NCI-H2196 treated with DMSO at 0.1 percent for 48 hours (cell line): ENCODE measurements around the gene RBM25.
"Not testable (repeated sequence)": the region's sequence is repeated elsewhere in the genome, so short reads cannot be mapped to it uniquely, and the experiment has no call there.

Experiments
- DNase-seq: peaks from one replicate; lab custom pipeline; 2025; ENCODE audit not compliant: unreplicated experiment; lab: John Stamatoyannopoulos, UW

Gene RBM25

DNA sequence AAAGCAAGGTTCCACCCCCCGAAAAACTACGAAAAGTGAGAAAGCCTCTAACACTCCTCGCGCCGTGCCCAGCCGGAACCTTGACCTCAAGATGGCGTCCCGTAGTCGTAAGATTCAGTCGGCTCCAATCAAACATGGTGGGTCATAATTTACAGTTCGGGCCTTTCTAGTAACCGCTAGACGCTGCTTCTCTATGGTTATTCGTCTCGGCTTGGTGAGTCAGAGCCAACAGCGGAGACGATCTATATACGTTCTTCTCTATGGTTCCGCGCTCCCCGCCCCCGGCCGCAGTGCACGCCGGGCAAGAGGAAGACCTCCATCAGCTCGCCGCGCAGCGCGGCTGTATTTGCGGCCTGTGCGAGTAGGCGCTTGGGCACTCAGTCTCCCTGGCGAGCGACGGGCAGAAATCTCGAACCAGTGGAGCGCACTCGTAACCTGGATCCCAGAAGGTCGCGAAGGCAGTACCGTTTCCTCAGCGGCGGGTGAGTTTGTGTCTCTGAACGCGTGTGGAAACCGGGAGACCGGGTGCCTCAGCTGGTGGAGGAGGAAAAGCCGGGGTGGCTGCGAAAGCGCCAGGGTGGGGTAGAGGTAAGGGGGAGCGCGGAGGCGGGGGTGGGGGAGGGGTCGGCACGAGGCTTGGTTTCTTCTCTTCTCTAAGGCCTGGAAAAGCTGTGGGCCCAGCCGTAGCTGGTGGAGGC, at the start of gene RBM25:
TSS of gene RBM25 (plus strand) at position 311 of the 698 bp plus-strand sequence. CDS start 13,108 bp downstream, outside the sequence.
- DNase-seq = peak; percentile 98

DNA sequence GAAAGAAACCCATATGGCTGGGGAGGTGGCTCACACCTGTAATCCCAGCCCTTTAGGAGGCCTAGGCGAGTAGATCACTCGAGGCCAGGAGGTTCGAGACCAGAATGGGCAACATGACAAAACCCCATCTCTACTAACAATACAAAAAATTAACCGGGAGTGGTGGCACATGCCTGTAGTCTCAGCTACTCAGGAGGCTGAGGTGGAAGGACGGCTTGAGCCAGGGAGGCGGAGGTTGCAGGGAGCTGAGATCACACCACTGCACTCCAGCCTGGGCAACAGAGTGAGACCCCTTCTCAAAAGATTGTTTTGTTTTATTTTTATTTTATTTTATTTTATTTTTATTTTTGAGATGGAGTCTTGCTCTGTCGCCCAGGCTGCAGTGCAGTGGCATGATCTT, 47.1 kb upstream of the RBM25 start:
- not testable (repeated sequence) for DNase-seq

DNA sequence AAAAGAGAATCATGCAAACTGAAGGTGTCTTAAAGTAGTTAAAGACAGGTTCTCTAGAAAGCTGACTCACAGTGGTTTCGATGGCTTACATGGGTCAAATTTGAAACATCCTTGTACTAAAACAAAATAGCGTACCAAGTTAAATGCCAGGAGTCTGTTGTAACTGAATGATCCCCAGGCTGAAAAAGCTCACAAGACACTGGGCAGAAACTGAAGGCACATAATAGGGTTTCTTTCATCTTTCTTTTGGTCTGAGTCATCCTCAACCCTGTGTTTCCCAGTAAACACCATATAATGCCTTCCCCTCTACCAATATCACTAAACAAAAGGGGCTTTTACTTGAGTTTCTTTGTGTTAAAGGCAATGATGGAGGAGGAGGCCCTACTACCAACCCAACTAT, 44.2 kb upstream of the RBM25 start:
- no peak for DNase-seq

DNA sequence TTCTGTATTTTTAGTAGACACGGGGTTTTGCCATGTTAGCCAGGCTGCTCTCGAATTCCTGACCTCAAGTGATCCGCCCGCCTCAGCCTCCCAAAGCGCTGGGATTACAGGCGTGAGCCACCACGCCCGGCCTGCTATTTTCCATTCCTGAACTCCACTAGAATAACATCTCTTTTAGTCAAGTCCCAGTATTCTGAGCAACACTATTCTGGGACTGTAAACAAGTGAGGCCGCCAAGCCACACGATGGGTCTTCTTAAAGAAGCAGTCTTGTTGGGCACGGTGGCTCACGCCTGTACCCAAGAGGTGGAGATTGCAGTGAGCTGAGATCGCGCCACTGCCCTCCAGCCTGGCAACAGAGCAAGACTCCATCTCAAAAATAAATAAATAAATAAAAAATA, 42.8 kb upstream of the RBM25 start:
- DNase-seq = not testable (repeated sequence)

DNA sequence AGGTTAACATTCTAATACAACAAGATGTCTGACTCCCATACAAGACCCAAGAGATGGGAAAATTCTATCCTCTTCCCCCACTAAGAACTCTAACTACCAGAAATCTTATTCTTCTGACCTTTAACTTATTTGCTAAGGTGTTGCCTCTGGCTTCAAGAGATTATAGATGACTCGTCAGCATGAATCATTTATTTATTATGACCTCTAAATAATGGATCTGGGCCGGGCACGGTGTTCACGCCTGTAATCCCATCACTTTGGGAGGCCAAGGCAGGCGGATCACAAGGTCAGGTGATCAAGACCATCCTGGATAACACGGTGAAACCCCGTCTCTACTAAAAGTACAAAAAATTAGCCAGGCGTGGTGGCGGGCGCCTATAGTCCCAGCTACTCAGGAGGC, 42.3 kb upstream of the RBM25 start:
- DNase-seq = not testable (repeated sequence)

DNA sequence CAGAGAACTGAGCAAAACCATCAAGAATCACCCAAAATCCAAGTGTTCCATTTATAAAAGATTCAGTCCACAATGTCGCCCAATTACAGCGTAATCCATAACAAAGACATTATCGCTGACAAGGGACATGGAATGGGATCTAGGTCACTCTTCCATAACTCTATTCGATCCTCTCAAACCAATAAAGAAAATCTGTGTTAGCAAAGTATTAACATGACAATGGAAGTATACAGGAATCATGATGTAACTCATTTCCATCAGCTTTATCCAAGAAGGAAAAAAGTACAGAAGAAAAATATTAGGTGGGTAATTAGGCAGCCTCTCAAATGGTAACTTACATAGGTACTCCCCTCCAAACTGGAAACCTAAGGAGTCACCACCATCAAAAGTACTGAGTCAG, 36.3 kb upstream of the RBM25 start:
- no peak for DNase-seq

DNA sequence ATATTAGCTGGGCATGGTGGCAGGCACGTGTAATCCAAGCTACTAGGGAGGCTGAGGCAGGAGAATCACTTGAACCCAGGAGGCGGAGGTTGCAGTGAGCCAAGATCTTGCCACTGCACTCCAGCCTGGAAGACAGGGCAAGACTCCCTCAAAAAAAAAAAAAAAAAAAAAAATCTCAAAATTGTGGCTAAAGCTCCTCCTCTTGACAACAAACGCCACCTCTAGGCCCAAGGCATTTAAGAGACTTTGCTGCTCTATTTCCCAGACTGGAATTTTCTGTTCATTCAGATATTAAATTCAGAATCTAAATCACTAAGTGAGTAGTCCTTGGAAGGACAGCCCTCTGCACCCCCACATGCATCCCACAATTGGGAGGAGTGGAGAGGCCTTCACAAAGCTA, 32.8 kb upstream of the RBM25 start:
- DNase-seq = no peak

DNA sequence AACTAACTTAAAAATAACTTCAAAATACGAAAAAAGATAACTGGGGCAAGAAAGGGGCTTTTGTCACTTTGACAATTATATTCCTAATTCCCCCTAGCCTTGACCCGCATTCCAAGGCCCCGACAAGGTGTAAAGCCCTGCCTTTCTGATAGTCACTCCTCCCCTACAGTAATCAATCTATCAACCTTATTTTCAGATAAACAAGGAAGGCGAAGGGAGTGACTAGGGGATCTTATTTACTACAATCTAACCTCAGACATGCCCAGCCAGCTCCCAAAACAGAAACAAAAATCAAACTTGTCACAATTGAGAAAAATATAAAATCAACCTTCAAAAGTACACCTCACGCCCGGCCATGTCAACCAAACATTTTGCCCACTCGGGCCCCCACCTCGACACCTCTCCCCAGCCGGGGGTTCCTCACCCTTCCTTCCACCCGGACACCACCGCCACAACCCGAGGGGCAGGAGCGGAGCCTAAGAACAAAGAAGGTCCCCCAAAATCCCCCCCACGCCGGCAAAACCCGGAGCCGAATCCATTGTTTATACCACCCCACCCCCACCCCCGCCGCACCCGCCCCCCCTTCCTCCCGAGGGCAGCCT, 32.0 kb upstream of the RBM25 start:
- no peak for DNase-seq

DNA sequence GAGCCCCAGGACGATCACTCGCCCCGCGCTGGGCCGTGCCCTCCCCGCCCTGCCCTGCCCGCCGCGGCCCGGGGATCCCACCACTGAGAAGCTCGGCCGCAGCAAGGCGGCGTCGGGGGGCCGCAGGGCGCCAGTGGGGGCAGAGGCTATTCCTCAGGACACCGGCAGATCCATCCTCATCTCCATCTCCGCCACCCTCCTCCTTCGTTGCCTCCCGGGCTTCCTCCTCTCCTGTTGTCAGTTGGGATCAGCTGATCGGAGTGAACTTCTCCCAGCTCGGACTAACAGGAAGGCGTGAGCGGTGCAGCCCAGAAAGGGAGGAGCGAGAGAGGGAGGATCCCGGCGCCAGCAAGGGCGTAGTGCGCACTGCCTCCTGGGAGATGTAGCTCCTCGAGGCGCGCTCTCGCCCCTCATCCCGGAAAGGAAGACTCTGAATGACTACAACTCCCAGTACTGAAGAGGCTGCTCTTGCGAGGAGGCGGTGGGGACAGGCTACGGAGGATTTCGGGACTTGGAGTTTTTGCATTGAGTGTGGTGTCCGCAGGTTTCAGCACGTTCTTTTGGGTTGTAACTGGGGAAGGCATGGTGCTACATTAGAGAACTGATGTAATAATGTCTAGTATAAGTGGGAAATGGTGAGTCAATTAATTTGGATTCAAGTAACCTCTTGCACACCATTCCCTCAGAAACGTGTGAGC, 31.3 kb upstream of the RBM25 start, which contains the start of gene ZFYVE1:
TSS of gene ZFYVE1 (minus strand) at position 262 of the 698 bp plus-strand sequence. CDS start 2,598 bp downstream, outside the sequence.
- peak; percentile 99 for DNase-seq

DNA sequence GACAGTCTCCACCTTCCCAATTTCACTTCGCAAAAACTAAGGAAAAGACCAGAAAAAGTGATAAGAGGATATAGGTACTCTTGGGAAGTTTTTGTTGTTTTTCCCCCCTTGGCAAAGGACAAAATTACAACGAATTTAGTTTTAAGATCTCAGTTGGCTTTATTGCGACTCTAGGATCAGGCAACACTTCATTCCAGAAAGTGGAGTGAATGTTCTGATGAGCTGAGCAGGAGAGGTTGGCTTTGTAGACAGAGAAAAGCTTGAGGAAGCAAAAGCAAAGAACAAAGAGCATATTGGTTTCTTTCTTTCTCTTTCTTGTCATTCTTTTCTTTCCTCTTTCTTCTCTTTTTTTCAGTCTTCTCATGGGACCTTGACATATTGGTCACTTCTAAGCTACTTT, 30.8 kb upstream of the RBM25 start:
- DNase-seq = no peak

DNA sequence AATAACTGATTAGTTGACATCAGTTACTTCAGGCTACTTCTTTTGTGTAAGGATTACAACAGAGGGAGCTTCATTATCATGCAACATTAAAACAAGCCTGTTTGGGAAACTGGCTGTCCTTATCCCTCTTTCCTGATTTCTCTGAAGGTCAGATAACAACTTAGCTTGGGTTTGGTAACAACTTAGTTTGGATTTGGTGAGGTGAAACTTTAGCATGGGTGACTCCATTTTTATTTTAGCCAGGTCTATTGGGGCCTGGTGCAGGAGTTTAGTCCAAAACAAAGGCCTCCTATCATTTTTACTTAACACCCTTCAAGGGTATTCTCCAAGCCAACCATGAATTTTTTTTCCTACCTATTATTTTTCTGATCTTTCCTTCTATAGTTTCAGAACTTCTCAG, 30.4 kb upstream of the RBM25 start:
- DNase-seq = no peak

DNA sequence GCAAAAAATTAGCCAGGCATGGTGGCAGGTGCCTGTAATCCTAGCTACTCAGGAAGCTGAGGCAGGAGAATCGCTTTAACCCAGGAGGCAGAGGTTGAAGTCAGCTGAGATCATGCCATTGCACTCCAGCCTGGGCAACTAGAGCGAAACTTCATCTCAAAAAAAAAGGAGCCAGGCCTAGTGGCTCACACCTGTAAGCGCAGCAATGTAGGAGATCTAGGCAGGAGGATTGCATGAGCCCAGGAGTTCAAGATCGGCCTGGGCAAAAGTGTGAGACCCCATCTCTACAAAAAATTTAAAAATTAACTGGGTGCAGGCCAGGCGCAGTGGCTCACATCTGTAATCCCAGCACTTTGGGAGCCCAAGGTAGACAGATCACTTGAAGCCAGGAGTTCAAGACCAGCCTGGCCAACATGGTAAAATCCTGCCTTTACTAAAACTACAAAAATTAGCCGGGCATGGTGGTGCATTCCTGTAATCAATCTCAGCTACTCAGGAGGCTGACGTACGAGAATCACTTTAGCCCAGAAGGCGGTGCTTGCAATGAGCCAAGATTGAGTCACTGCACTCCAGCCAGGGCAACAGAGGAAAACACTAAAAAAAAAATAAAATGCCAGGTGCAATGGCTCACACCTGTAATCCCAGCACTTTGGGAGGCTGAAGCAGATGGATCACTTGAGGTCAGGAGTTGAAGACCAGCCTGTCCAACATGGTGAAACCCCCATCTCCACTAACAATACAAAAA, 21.5 kb upstream of the RBM25 start:
- not testable (repeated sequence) for DNase-seq

DNA sequence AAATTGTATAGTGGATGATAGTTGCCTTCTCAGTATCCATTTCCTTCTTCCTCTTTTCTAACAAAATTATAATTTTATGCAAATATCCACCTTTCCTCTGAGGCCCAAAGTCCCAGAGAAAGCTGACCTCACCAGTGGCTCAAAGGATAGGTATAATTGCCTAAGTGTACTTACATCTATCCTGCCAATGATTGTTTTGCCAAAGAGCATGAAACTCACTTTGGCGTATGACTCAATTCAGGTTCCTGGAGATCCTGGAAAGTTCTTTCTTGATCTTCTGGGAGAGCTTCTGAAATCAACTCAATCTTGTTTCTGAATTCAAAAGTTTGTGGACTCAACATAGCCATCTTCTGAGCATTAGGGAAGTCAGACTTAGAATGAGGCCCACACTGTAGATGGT, 10.5 kb upstream of the RBM25 start:
- no peak for DNase-seq

DNA sequence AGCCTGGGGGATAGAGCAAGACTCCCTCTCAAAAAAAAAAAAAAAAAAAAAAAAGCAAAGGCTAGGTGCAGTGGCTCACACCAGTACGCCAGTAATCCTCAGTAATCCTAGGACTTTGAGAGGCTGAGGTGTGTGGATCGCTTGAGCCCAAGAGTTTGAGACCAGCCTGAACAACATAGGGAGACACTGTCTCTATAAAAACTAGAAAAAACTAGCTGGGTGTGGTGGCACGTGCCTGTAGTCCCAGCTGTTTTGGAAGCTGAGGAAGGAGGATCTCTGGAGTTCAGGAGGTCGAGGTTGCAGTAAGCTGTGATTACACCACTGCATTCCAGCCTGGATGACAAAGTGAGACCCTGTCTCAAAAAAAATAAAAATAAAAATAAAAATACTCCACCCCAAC, 8.9 kb upstream of the RBM25 start:
- DNase-seq = no peak

DNA sequence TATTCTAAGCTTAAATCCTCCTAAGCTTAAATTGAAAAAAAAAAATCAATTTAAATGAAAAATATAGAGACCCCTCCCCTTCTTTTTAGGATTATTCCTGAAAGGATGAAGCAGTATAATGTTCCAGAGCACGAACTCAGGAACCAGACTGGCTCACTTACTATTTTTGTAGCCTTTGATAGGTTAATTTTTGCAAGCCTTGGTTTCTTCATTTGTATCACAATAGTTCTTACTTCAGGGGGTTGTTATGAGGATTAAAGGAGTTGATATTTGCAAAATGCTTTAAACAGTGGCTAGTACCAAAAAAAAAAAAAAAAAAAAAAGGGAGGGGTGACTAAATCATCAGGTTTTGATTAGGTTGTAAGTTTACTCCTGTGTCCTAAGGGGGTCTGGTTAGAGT, 3.1 kb upstream of the RBM25 start:
- DNase-seq = no peak

DNA sequence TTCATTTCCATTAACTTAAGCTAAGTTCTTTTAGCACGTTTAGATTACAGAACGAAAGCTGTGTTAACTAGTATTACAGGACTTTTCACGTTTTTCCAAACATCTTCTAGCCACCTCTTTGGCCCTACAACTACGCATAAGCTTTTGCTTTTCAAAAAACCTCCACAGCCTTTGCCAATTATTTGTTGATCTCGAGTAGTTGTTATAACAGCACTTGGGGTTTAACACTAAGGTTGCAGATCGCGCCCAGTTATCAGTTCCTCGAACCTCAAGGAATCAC, 450 bp upstream of the RBM25 start:
- DNase-seq = no peak

DNA sequence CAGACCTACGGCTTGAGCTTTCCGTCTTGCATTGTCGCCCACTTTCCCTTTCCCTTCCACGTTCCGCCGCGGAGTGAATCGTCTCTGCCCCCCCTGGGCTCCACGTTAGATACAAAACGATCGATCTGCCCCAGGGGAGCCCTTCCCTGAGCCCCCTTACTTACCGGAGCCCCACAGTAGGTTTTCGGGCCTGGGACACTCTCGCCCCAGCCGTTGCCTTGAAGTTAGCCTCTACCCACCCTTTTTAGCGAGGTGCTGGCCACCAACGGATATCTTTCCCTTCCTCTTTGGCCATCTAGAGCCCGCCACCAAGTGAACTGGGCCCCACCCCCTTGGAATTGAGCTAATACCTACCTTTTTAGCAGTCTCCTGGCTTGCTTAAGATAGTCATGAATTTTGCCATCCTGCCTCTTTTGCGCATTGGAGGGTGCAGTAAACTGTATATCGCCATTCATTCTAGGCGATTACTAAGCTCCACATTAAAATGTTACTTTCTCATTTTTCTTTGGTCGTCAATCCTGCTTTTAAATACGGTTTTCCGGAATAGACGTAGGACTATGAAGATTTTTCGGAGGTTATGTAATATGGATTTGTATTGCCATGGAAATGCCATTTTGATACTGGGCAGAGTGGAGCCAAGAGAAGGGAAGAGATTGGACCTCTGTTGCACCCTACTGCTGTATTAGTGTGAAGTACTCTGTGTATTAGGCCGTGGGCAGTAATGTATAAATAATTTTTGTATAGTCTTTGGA, 764 bp downstream of the RBM25 start:
- no peak for DNase-seq

DNA sequence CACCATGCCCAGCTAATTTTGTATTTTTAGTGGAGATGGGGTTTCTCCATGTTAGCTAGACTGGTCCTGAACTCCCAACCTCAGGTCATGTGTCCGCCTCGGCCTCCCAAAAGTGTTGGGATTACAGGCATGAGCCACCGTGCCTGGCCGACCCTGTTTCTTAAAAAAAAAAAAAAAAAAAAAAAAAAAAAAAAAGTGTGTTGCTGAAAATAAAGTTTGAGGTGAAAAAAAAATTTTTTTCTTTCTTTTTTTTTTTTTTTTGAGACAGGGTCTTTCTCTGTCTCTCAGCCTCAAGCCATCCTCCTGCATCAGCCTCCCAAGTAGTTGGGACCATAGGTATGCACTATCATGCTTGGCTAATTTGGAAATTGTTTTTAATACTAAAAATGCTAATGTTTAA, 11.3 kb downstream of the RBM25 start:
- no peak for DNase-seq

DNA sequence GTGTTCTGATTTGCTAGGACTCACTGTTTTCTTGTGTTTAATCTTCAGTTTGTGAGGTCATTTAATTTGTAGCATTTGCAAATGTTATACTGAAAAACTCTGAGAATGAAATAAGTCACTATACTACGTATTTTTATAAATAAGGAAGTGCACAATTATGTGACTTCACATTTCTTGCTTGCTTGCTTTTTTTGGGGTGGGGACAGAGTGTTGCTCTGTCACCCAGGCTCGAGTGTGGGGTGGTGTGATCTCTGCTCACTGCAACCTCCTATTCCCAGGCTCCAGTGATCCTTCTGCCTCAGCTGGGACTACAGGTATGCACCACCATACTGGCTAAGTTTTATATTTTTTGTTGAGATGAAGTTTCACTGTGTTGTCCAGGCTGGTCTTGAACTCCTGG, 32.7 kb downstream of the RBM25 start:
- DNase-seq = no peak

DNA sequence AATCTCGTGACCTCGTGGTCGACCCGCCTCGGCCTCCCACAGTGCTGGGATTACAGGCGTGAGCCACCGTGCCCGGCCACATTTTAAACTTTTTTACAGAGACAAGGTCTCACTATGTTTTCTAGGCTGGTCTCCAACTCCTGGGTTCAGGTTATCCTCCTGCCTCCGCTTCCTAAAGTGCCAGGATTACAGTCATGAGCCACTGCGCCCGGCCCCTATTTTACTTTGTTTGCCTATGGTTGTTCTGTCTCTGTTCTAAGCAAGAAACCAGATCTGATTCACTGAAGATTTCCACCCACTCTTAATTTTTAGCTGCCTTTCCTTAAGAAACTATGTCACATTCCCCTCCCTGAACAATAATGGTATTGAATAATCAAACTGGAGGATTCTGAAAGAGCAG, 39.1 kb downstream of the RBM25 start:
- DNase-seq = no peak

DNA sequence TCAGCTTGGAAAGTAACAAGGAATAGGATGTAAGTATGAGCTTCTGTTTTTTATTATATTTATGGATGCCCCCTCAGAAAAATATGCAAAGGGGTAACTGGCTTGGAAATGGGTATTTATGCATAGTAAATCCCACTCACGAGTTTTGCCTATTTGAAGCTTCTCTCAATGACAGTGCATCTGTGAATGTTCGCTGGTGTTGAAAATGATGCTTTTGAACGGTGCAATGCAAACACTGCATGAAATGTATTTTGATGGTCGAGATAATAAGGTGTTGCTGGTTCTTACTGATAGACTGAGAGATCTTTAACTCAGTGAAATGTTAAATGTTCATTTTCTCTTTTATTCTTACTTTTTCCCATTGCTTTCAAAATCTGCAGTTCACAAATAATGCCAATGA, 42.0 kb downstream of the RBM25 start:
- DNase-seq = no peak
